ENCODE measurements around the gene PTGES3L.
"Not testable (repeated sequence)": the region's sequence is repeated elsewhere in the genome, so short reads cannot be mapped to it uniquely, and the experiment has no call there.

PTGES3L gene

DNA sequence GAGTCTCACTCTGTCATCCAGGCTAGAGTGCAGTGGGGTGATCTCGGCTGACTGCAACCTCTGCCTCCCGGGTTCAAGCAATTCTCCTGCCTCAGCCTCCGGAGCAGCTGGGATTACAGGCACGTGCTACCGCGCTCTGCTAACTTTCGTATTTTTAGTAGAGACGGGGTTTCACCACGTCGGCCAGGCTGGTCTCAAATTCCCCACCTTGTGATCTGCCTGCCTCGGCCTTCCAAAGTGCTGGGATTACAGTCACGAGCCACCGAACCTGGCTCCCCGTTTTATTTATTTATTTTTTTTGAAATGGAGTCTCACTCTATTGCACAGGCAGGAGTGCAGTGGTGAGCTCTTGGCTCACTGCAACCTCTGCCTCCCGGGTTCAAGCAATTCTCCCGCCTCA, 4.2 kb downstream of the PTGES3L start:
- not testable (repeated sequence) for DNase-seq

DNA sequence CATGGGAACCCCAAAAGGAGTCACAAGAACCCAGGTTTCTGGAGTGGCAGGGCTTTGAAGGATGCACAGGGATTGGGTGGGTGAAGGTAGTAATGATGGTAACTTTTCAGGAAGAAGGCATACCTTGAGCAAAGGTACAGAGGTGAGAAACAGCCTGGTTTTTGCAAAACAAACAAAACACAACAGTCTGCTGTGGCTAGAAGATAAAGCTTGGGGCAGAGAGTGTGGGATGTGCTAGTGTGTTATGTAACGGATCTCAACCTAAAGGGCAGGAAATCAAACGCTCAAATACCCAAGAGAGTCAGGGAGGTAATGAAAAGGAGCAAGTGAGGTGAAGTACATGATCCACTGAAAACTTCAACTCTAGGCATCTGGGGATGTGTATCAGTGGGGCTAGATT, 4.6 kb downstream of the PTGES3L start:
- no peak for DNase-seq

DNA sequence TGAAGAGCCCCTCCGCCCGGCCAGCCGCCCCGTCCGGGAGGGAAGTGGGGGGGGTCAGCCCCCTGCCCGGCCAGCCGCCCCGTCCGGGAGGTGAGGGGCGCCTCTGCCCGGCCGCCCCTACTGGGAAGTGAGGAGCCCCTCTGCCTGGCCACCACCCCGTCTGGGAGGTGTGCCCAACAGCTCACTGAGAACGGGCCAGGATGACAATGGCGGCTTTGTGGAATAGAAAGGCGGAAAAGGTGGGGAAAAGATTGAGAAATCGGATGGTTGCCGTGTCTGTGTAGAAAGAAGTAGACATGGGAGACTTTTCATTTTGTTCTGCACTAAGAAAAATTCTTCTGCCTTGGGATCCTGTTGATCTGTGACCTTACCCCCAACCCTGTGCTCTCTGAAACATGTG, 6.6 kb downstream of the PTGES3L start:
- DNase-seq: not testable (repeated sequence)

DNA sequence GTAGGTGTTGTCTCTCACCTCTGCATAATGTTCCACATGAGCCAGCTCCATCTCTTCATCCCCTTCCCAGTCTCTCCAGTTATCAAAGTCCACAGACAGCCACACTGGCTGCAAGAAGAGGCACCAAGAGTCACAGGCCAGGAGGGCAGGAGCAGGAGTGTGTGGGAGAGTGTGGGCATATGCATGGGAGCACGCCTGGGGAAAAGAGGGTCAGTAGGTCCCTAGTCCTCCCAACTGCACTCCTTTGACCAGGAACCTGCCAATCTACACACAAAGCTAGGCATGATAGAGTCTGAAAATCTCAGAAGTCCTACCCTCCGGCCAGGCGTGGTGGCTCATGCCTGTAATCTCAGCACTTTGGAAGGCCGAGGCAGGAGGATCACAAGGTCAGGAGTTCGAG, 8.3 kb downstream of the PTGES3L start:
- DNase-seq: no peak

DNA sequence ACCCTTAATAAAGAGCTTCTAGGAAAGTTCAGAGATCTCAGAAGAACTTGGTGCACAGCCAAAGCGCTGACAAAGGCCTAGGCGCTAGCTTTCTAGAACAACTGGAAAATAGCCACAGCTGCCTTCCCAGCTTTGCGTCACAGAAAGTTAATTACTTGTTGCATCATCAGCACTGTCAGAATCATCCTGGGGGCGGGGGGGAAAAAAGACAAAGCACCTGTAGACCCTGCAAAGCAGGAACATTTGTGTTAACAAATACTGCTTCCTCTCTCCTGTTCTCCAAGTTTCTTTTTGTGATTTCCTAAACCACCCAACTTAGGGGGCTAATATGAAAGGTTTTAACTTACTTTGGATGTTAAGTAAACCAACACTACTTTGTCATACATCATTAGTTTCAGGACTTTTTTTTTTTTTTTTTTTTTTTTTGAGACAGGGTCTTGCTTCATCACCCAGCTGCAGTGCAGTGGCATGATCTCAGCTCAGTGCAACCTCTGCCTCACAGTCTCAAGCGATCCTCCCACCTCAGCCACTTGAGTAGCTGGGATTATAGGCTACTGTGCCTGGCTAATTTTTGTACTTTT, 10.8 kb downstream of the PTGES3L start:
- no peak for DNase-seq

DNA sequence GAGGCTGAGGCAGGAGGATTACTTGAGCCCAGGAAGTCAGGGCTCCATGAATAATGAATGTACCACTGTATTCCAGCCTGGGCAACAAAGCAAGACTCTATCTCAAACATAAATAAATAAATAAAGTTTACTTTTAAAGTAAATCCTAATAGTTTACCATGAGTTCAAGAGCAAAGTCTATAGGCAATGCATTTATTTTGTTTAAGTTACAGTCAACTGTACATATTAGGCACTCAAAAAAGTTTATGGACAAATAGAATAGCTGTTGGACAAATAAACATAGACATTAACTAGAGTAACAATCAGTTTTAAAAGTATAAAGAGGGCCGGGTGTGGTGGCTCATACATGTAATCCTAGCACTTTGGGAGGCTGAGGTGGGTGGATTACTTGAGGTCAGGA, 12.0 kb downstream of the PTGES3L start:
- no peak for DNase-seq

DNA sequence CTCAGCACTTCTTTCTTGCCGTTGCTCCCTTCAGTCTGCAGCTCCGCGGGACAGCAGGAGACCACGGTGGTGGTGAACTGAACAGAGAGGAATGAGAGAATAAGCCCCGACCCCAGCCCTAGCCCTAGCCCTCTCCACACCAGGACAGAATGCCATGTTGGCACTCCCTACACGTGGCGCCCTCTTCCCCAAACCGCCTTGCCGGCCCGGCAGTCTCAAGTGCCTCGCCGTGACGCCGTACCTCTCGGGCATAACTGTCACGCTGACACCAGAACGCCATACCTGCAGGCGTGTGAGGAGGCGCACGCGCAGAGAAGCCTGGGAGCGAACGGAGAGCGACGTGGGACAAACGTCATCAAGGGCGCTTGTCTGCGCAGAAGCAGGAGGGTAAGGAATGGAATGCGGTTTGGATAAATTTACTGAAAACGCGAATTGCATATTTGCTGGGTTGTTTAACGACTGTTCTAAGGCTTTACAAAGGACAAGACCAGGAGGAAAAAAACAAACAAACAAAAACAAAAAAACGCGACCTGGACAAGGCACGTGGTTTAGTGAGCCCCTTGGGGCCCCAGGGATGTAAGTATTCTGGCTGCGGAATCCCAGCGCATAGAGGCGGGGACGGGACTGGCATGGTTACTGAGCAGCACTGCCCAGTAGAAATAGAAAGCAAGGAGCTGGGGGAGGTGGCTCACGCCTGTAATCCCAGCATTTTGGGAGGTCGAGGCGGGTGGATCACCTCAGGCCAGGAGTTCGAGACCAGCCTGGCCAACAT, 15.5 kb downstream of the PTGES3L start, which contains the start of gene AARSD1:
TSS of gene AARSD1 (minus strand) at position 294 of the 772 bp plus-strand sequence. CDS start at position 280, 14 bp downstream.
- DNase-seq: peak; percentile 91

DNA sequence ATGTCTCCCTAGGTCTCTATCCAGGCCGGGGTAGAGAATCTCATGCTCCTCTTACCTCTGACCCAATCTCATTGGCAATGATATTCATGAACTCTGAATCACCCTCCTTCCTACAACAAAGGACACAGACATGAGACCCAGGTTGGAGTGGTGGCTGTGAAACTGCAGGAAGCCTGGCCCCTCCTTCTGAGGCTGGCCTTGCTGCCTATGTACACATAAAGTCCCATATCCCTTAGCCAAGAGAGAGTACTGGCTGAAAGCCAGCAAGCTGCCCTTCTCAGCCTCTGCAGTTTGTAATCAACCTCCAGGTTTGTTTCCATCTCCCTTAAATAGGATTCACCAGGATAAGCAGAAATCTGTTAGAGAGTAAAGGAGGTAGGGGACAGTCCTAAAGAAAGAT, 26.2 kb downstream of the PTGES3L start:
- DNase-seq: no peak

DNA sequence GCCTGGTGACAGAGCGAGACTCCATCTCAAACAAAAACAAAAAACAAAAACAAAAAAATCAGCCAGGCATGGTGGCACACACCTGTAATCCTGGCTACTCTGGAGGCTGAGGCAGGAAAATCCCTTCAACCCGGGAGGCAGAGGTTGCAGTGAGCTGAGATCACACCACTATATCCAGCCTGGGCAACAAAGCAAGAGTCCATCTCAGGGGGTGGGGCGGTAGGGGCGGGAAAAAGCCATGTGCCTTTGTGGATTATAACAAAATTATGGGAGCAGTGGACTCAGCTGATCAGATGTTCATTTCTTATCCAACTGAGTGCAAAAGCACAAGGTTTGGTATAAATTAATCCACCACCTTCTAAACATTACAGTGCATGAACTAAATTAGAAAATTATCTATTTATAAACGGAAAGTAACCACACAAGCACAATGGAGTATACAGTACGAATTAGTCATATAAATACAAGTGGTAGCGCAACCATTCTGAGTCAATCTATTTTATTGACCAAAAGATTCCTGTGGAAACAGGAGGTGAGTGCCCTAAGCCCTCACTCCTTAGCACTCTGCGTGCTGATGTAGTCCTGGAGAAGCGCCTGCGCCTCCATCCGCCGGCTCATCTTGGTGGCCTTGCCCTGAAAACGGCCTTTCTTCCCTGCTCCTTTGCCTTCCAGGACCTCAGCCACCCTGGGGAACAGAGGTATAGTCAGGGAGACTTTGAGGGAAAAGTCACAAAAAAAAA, 29.7 kb downstream of the PTGES3L start:
- DNase-seq: no peak

DNA sequence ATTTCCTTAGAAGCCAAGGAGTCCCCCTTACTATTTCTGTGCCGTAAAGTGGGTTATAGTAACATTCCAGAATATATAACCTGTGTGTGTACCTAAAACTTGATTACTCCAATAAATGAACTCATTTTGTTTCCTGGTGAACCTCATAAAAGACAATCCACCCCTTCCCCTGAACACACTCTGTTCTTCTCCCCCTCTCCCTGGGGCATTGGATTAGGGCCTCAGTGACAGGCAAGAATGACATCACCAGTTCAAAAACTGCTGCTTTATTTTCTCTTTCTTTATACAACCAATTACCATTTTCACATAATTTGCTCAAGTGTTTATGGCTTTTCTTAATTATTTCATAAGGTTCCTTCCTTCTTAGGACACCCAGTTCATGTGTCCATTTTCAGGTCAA, 33.1 kb downstream of the PTGES3L start:
- DNase-seq: no peak

DNA sequence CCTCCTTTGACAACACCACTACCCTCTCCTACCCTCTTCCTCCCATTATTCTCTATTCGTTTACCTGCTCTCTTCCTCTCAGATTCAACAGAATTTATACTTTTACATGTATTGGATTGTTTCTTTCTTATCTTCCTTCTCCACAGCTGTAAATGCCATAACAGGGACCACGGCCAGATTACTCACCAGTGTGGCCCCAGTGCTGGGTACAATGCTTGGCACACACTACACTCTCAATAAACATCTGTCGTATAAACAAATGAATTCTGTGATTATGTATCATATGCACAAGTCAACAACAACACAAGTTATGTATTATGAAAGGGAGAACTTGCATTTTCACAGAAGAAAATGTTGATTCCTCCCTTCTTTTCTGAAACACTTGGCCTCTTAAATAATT, 35.7 kb downstream of the PTGES3L start:
- no peak for DNase-seq

DNA sequence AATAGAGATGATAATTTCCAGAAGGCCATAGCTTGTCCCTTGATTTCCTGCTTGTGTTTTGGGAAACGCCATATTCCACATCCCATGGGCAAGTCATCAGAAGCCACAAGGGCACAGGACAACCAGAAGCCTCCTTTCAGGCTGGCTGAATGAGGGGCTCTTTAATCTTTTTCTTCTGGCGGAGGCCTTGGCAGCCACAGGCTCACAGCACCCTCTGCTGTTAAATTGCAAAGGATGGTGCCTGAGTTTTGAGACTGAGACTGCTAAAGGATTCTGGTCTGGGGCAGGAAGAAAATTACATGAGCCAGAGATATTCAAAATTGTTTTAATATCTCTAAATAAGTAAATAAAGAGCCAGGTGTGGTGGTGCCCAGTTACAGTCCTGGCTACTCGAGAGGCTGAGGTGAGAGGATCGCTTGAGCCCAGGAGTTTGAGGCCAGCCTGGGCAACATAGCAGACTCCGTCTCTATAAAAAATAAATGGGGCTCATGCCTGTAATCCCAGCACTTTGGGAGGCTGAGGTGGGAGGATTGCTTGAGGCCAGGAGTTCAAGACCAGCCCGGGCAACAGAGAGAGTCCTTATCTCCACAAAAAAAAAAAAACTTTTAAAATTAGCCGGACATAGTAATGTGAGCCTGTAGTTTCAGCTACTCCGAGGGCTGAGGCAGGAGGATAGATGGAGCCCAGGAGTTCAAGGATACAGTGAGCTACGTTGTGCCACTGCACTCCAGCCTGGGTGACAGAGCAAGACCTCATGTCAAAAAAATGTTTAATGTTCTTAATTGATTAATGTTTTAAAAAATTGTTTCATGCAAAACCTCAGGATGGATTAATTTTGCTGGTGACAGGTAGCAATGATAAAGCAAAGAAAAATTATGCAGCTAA, 41.9 kb downstream of the PTGES3L start:
- peak; percentile 34 for DNase-seq

DNA sequence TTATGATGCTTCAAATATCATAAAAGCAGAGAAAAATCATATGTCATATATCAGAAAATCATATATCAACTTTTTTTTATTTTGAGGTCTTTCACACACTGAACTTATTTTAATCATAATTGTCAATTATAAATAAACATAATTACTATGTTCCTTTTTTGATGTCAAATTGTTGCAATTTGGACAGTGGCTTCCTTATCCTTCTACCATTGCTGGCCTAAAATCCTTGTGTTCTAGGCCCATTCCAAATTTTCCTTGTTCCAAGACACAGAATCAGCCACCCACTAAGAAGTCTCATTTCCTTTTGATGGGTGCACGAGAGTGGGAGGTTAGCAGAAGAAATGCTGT, 50.4 kb downstream of the PTGES3L start:
- no peak for DNase-seq

DNA sequence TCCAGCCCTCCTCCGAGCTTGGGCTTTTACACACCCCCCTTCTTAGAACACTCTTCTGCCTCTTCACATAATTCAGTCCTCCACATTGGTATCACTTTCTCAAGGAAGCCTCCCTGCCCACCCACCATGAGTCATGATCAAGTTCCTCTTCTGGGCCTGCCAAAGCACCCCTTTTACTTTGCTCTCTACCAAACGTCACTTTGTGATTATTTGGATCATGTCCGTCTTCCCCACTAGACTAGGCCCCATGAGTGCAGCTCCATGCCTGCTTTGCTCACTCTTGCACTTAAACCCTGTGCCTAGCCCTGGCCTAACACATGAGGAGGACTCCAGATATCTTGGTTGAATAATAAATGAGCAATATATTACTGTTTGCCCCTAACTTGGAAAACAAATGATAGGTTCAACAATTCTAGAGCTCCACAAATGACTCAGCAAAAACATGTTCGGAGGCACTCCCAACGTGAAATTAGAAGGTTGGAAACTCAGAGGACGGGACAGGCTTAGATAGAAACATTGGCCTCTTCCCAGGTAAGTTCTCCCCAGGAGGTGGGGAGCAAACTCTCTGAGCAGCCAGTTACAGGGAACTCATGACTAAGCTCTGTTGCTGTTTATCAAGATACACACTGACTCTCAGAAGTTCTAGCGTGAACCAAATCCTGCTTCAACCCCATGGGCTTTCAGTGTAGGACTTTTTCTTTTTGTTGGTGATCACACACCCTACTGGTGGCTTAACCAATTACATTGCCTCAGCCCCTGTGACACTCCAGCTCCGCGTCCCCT, 51.0 kb downstream of the PTGES3L start:
- DNase-seq: no peak

DNA sequence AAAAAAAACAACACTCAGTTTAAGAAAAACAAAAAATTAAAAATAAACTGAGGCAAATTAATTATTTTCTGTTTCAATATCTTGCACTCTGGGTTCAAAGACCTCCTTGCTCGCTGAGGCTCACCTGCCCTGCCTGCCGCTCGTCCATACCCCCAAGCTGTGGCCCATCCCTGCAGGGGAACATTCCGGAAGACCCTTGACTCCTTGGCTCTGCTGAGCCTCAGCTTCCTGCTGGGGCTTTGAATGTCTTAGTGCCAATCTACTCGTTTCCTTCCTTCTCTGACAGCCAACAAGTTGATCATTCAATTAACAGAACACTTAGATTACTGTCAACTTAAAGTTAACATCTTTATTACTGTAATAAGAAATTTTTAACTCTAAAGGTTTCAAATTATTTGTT, 55.0 kb downstream of the PTGES3L start:
- no peak for DNase-seq

DNA sequence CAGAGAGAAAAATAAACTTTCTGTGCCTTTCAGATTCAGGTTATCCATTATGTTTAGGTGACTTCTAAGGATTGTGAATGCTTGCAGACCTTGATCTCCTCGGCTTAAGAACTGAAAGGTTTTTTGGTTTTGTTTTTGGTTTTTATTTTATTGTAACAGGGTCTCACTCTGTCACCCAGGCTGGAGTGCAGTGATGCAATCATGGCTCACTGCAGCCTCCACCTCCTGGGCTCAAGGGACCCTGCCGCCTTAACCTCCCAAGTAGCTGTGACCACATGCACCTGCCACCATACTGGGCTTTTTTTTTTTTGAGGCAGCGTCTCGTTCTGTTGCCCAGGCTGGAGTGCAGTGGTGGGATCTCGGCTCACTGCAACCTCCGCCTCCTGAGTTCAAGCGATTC, 56.4 kb downstream of the PTGES3L start:
- DNase-seq: not testable (repeated sequence)

DNA sequence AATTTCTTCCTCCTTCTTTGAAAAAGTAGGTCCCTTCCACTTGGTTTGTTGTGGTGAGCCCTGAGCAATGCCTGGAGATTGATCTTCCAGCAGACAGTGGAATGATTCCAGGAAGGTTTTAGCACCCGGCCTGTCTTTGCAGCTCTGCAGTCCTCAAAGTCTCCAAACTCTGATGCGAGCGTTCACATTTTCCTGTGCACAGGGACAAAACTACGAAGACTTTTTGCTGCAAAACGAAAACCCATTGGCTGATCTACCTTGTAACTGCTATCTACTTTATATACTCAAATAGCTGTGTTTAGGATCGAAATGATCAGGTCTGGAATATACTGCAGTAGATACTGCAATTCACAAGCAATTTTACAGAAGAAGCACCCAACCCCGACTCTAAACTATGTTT, 57.6 kb downstream of the PTGES3L start:
- no peak for DNase-seq

DNA sequence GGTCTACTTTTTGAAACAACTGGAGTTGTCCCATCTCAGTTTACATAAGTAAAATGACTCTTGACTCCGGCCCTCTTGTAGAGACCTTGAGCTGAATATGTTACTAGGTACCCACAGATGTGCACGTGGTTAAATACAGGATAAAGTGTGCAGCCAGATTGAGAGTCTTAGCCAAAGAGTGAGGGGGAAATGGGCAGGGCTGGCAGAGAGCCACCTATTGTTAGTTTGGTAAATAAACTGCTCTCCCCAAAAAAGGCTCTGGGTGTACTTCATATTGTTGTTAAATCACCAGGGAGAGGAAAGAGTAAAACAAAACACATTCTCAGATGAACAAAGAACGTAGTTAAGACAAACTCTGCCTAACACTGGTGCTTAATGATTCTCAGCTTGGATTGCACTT, 59.0 kb downstream of the PTGES3L start:
- peak; percentile 32 for DNase-seq

DNA sequence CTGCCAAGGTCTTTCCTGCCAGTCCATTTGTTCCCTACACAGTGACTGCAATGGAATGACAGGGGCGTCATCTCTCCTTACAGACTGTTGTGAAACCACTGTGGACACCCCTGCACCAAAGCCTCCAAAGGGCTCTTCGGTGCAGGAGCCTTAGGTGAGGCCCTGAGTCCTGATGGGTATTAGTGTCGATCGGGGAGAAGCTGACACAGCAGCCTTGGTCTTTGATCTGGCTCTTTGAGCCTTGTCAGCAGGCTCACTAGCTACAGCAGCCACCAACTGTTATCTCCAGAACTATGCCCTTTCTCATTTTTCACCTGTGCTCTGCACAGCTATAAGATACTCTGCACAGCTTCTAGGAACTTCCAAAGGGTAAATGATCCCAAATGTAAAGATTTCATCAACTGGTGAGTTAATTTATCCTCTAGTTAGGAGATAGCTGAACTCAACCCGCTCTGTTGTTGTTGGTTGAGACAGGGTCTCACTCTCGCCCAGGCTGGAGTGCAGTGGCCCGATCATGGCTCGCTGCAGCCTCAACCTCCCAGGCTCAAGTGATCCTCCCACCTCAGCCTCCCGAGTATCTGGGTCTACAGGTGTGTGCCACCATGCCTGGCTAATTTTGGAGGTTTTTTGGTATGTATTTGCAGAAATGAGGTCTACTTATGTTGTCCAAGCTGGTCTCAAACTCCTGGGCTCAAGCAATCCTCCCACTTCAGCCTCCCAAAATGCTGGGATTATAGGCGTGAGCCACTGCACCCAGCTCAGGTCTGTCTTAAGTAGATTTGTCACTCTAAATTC, 59.6 kb downstream of the PTGES3L start:
- no peak for DNase-seq

DNA sequence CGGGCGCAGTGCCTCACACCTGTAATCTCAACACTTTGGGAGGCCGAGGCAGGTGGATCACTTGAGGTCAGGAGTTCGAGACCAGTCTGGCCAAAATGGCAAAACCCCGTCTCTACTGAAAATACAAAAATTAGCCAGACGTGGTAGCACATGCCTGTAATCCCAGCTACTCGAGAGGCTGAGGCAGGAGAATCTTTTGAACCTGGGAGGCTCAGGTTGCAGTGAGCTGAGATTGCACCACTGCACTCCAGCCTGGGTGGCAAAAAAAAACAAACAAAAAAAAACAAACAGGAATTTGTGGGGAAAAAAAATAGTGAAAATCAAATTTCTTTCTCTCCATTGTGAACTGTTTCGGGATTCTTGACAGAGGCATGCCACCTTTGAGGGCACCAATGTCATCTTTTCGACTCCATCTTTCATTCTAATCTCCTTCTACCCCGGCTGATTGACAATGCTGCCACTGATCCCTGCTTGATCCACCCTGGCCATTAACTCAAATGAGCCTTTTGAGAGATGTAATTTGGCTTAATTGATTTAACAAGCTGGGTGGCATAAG, 60.3 kb downstream of the PTGES3L start:
- DNase-seq: not testable (repeated sequence)

DNA sequence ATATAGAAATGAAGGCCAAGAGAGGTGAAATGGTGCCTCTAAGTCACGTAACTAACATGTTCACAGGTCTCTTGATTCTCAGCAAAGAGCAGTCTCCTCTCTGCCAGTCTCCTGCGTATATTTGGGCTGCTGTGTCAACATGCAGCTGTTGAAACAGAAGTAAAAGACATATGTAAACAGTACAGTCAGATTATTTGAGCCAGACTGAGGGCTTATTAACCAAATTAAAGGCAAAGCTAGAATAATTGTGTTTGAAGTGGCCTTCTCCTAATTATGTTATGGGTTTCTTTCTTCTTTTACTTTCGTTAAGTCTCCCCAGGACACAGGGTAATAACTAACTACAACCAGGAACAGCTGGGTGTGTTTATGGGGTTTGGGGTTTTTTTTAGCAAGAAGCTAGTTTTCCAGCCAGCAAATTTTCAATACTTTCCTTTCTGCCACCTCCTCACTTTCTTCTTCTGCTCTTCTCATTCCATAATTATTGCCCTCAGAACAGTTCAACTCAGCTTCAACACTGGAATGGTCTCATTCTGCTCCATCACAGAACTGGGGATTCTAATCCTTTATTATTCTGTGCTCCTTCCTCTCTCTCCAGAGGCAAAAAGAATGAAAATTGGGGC, 60.9 kb downstream of the PTGES3L start:
- DNase-seq: peak; percentile 47

All from NCI-H345 (cell line).